ENCODE results near the gene IFI44. TPM values are rescaled to one million over a fixed set of nuclear protein-coding genes. Genes with fewer than 3 reads are reported as not detected.

Gene IFI44
- total RNA-seq, 1 donor from 2014 or later = 3.5 TPM

DNA sequence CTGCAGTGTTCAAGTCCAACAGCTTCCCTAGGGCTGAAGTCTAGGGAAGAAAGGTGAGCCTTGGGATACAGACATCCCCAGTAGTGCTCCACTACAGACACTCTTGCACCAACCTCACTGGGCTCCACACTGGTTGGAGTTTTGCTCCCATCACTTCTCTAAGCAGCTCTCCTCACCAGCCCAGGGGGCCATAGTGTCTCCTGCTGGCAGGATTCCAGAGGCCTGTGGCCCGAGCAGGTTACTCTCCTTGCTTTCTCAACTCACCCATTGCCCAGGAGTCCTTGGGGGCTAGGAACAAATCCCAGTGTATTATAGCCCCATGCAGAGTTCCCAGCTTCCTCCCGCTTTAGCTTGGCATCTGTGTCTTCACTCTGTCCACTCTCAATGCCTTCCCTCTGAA is 52.8 kb downstream of the IFI44 start:
- TF ChIP-seq, protein P1, sequence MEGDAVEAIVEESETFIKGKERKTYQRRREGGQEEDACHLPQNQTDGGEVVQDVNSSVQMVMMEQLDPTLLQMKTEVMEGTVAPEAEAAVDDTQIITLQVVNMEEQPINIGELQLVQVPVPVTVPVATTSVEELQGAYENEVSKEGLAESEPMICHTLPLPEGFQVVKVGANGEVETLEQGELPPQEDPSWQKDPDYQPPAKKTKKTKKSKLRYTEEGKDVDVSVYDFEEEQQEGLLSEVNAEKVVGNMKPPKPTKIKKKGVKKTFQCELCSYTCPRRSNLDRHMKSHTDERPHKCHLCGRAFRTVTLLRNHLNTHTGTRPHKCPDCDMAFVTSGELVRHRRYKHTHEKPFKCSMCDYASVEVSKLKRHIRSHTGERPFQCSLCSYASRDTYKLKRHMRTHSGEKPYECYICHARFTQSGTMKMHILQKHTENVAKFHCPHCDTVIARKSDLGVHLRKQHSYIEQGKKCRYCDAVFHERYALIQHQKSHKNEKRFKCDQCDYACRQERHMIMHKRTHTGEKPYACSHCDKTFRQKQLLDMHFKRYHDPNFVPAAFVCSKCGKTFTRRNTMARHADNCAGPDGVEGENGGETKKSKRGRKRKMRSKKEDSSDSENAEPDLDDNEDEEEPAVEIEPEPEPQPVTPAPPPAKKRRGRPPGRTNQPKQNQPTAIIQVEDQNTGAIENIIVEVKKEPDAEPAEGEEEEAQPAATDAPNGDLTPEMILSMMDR (IDR thresholded peaks at IDR 0.05; ENCODE audit: insufficient read depth, low read length, poor library complexity, severe bottlenecking) = no peak
- DNase-seq (ENCODE audit: low read depth) = no peak
- H3K36me3 ChIP-seq (ENCODE audit: control insufficient read depth, insufficient read depth, low read length) = no peaks in the 10 kb centered on the region
- H3K27me3 ChIP-seq (ENCODE audit: control insufficient read depth, insufficient read depth, low read length) = no peaks in the 10 kb centered on the region
- no peak overlapping the region for H3K4me3 ChIP-seq (ENCODE audit: low read depth, low read length)

DNA sequence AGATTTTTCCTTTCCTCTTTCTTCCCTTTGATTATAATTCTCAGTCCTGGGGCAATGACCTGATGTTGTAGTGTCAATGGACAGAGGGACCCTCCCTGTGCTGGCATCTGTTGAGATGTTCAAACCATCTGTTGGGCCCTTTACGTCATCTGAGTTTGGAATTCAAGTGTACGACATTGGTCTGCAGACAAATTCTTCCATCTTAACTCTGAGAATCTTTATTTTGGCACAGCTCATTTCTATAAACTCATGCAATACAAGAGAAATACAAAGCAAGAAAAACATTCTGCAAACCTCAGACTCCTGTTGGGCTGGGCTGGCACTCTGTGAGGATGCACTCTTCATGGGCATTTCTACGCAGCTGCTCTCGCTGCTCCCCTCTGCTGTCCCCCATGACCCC is 54.2 kb downstream of the IFI44 start:
- DNase-seq (ENCODE audit: low read depth) = no peak
- Histone ChIP-seq H3K36me3 (ENCODE audit: control insufficient read depth, insufficient read depth, low read length) (no peaks in the 10 kb centered on the region), H3K4me3 (ENCODE audit: low read depth, low read length) (no peak overlapping the region), H3K27me3 (ENCODE audit: control insufficient read depth, insufficient read depth, low read length) (no peaks in the 10 kb centered on the region)
- TF ChIP-seq, protein P1 (IDR thresholded peaks at IDR 0.05; ENCODE audit: insufficient read depth, low read length, poor library complexity, severe bottlenecking) = no peak

DNA sequence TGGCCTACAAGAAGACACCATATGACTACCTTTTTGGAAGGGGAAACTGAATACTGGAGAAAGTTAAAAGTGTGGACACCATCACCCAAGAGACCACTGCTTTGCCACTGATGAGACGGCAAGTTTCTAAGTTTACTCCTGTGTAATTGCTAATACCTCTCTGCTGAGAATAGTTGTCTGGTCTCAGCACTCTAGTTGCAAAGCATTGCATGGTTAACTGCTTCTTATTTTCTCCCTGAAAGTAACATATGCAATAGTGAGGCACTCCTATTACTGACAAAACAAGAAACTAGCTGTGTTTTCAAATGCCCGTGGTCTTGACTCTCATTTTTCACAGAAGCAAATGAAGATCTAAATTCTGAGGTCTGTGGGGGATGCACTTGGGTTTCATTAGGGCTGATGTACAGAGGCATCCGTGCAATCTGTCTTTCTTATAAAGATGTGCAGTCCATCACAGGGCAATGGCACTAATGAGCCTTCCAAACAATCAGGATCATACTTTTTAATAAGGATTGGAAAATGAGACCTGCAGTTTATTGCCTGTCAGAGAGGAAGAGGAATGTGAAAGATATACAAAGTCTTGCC is 62.9 kb downstream of the IFI44 start:
- Histone ChIP-seq H3K36me3 (ENCODE audit: control insufficient read depth, insufficient read depth, low read length) (no peaks in the 10 kb centered on the region), H3K4me3 (ENCODE audit: low read depth, low read length) (no peak overlapping the region), H3K27me3 (ENCODE audit: control insufficient read depth, insufficient read depth, low read length) (no peaks in the 10 kb centered on the region)
- DNase-seq (ENCODE audit: low read depth) = no peak
- TF ChIP-seq, protein P1 (IDR thresholded peaks at IDR 0.05; ENCODE audit: insufficient read depth, low read length, poor library complexity, severe bottlenecking) = no peak

DNA sequence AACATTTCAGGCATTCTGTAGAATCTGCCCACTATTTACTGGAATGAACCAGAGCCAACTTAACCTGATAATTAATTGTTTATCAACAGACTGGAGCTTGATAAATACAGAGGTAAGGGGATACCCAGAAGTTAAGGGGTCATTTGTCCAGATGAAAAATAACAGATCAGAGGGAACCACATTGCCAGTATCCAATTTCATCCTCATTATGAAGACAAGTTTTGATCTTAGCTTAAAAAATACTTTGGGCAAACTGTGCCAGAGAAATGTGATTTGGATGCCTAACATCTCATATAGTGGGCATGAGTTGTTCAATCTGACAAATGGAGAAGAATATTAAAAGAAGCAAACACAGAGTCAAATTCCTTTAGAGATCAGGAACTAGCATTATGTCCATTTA is 63.7 kb downstream of the IFI44 start:
- DNase-seq (ENCODE audit: low read depth) = no peak
- H3K27me3 ChIP-seq (ENCODE audit: control insufficient read depth, insufficient read depth, low read length) = no peaks in the 10 kb centered on the region
- H3K4me3 ChIP-seq (ENCODE audit: low read depth, low read length) = no peak overlapping the region

More for the DNA sequence above, 63.7 kb downstream of the IFI44 start:
- no peaks in the 10 kb centered on the region for H3K36me3 ChIP-seq (ENCODE audit: control insufficient read depth, insufficient read depth, low read length)
- TF ChIP-seq, protein P1 (IDR thresholded peaks at IDR 0.05; ENCODE audit: insufficient read depth, low read length, poor library complexity, severe bottlenecking) = no peak

Other genes with a start within 250 kb of the IFI44 start
- gene PTGFR, start 158.9 kb upstream of the IFI44 start, total RNA-seq = 0.21 and 0.38 TPM in 2 replicates
- 8.6 and 15.2 TPM in 2 replicates for gene IFI44L, start 29.4 kb upstream of the IFI44 start, total RNA-seq

Data from kidney epithelial cell (primary cell).